ENCODE measurements around the gene ABLIM1. TPM values are rescaled to one million over a fixed set of nuclear protein-coding genes. Genes with fewer than 3 reads are reported as not detected.

Gene ABLIM1
- total and polyA plus RNA-seq, 2 experiments from 2014 or later = 21.9 to 45.1 TPM

DNA sequence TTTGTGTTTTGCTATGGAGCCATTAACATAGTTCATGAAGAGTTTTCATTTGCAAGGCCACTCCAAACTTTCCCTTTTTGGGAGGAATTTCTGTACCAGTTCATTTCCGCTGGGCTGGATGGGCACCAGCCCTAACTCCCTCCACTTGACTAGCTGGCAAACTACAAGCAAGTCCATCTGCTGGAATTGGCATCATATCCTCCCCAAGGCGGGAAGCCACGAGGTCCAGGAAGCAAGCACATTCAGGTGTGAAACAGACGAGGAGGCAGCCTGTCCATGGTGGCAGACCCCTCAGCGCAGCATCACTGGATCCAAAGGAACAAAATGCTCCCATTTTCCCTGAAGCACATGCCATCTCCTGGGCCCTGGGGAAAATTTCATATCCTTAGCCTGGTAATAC, 125.8 kb downstream of the ABLIM1 start (continued):
- TF ChIP-seq, protein P1, sequence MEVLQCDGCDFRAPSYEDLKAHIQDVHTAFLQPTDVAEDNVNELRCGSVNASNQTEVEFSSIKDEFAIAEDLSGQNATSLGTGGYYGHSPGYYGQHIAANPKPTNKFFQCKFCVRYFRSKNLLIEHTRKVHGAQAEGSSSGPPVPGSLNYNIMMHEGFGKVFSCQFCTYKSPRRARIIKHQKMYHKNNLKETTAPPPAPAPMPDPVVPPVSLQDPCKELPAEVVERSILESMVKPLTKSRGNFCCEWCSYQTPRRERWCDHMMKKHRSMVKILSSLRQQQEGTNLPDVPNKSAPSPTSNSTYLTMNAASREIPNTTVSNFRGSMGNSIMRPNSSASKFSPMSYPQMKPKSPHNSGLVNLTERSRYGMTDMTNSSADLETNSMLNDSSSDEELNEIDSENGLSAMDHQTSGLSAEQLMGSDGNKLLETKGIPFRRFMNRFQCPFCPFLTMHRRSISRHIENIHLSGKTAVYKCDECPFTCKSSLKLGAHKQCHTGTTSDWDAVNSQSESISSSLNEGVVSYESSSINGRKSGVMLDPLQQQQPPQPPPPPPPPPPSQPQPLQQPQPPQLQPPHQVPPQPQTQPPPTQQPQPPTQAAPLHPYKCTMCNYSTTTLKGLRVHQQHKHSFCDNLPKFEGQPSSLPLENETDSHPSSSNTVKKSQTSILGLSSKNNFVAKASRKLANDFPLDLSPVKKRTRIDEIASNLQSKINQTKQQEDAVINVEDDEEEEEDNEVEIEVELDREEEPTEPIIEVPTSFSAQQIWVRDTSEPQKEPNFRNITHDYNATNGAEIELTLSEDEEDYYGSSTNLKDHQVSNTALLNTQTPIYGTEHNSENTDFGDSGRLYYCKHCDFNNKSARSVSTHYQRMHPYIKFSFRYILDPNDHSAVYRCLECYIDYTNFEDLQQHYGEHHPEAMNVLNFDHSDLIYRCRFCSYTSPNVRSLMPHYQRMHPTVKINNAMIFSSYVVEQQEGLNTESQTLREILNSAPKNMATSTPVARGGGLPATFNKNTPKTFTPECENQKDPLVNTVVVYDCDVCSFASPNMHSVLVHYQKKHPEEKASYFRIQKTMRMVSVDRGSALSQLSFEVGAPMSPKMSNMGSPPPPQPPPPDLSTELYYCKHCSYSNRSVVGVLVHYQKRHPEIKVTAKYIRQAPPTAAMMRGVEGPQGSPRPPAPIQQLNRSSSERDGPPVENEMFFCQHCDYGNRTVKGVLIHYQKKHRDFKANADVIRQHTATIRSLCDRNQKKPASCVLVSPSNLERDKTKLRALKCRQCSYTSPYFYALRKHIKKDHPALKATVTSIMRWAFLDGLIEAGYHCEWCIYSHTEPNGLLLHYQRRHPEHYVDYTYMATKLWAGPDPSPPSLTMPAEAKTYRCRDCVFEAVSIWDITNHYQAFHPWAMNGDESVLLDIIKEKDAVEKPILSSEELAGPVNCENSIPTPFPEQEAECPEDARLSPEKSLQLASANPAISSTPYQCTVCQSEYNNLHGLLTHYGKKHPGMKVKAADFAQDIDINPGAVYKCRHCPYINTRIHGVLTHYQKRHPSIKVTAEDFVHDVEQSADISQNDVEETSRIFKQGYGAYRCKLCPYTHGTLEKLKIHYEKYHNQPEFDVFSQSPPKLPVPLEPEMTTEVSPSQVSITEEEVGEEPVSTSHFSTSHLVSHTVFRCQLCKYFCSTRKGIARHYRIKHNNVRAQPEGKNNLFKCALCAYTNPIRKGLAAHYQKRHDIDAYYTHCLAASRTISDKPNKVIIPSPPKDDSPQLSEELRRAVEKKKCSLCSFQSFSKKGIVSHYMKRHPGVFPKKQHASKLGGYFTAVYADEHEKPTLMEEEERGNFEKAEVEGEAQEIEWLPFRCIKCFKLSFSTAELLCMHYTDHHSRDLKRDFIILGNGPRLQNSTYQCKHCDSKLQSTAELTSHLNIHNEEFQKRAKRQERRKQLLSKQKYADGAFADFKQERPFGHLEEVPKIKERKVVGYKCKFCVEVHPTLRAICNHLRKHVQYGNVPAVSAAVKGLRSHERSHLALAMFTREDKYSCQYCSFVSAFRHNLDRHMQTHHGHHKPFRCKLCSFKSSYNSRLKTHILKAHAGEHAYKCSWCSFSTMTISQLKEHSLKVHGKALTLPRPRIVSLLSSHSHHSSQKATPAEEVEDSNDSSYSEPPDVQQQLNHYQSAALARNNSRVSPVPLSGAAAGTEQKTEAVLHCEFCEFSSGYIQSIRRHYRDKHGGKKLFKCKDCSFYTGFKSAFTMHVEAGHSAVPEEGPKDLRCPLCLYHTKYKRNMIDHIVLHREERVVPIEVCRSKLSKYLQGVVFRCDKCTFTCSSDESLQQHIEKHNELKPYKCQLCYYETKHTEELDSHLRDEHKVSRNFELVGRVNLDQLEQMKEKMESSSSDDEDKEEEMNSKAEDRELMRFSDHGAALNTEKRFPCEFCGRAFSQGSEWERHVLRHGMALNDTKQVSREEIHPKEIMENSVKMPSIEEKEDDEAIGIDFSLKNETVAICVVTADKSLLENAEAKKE (CRISPR knock-in tag; IDR thresholded peaks at IDR 0.05) = no peak
- TF ChIP-seq EZH2phosphoT487 (IDR thresholded peaks at IDR 0.05; ENCODE audit: unreplicated experiment) = no peak
- TF ChIP-seq, protein P2, sequence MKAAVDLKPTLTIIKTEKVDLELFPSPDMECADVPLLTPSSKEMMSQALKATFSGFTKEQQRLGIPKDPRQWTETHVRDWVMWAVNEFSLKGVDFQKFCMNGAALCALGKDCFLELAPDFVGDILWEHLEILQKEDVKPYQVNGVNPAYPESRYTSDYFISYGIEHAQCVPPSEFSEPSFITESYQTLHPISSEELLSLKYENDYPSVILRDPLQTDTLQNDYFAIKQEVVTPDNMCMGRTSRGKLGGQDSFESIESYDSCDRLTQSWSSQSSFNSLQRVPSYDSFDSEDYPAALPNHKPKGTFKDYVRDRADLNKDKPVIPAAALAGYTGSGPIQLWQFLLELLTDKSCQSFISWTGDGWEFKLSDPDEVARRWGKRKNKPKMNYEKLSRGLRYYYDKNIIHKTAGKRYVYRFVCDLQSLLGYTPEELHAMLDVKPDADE (IDR thresholded peaks at IDR 0.05) = no peak
- no peak for TF ChIP-seq ZNF331 (CRISPR knock-in tag; IDR thresholded peaks at IDR 0.05; ENCODE audit: low read depth)
- TF ChIP-seq EZH2 (IDR thresholded peaks at IDR 0.05; ENCODE audit: low read depth, unreplicated experiment) = no peak
- TF ChIP-seq POLR2AphosphoS5 (IDR thresholded peaks at IDR 0.05; ENCODE audit: low read depth) = no peak
- TF ChIP-seq, protein P3, sequence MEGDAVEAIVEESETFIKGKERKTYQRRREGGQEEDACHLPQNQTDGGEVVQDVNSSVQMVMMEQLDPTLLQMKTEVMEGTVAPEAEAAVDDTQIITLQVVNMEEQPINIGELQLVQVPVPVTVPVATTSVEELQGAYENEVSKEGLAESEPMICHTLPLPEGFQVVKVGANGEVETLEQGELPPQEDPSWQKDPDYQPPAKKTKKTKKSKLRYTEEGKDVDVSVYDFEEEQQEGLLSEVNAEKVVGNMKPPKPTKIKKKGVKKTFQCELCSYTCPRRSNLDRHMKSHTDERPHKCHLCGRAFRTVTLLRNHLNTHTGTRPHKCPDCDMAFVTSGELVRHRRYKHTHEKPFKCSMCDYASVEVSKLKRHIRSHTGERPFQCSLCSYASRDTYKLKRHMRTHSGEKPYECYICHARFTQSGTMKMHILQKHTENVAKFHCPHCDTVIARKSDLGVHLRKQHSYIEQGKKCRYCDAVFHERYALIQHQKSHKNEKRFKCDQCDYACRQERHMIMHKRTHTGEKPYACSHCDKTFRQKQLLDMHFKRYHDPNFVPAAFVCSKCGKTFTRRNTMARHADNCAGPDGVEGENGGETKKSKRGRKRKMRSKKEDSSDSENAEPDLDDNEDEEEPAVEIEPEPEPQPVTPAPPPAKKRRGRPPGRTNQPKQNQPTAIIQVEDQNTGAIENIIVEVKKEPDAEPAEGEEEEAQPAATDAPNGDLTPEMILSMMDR (conservative IDR thresholded peaks at IDR 0.05; ENCODE audit: low read depth in 2 of 2) = no peak
- no peak for TF ChIP-seq JUNB (IDR thresholded peaks at IDR 0.05; ENCODE audit: unreplicated experiment)
- TF ChIP-seq NANOG (IDR thresholded peaks at IDR 0.05; ENCODE audit: borderline replicate concordance) = no peak
